Stimulated activated CD4-positive, alpha-beta T cell treated with anti-CD3 and anti-CD28 coated beads, Interleukin-1b, Interleukin-23, amount 100 ng/mL, for 48 hours (primary cell): ENCODE measurements around the gene CTNND2.

Experiments
- DNase-seq: peaks from one replicate; pipeline ENCODE4 v3.0.0-alpha.2; 2020

CTNND2 gene

GRCh38 chr5:11510889-11511288 lies 393.4 kb downstream of the CTNND2 start:
- no peak for DNase-seq

DNA sequence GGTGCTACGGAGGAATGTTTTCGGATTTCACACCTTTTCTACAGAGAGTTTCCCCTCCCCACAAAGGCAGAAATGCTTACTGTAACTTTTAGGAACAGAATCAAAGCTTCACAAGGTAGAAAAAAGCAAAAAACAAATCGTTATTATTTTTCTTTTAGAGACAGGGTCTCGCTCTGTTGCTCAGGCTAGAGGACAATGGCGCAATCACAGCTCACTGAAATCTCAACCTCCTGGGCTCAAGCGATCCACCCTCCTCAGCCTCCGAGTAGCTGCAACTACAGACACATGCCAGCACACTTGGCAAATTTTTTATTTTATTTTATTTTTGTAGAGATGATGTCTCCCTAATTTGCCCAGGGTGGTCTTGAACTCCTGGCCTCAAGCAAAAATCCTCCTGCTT lies 394.5 kb downstream of the CTNND2 start:
- DNase-seq: no peak

GRCh38 chr5:11507156-11507910 lies 396.9 kb downstream of the CTNND2 start:
- no peak for DNase-seq

- DNase-seq: no peak
These were observed 399.4 kb downstream of the CTNND2 start for GRCh38 chr5:11504886-11505193.

- no peak for DNase-seq
These were observed 400.0 kb downstream of the CTNND2 start for GRCh38 chr5:11504065-11504885.

DNA sequence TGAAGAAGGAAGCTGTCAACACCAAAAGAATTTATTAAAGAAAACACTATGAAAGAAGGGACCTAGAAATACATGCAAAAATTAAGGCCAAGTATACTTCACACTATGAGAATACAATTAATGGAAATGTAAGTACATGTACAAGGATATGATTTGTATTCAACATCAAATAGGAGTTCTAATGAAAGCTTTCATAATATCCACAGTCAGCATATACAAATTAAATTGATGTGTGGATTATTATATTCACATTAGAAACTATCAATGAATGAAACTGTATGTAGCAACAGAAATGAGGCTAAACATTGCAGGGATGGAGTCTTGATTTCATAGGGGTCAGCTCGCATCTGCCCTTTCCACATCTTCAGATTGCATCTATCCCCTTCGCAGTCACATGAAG lies 401.5 kb downstream of the CTNND2 start:
- no peak for DNase-seq

- no peak for DNase-seq
These were observed 406.6 kb downstream of the CTNND2 start for GRCh38 chr5:11497651-11498050.

- DNase-seq: no peak
These were observed 408.0 kb downstream of the CTNND2 start for GRCh38 chr5:11496137-11496719.

- DNase-seq: no peak
These were observed 409.9 kb downstream of the CTNND2 start for GRCh38 chr5:11494340-11494739.

DNA sequence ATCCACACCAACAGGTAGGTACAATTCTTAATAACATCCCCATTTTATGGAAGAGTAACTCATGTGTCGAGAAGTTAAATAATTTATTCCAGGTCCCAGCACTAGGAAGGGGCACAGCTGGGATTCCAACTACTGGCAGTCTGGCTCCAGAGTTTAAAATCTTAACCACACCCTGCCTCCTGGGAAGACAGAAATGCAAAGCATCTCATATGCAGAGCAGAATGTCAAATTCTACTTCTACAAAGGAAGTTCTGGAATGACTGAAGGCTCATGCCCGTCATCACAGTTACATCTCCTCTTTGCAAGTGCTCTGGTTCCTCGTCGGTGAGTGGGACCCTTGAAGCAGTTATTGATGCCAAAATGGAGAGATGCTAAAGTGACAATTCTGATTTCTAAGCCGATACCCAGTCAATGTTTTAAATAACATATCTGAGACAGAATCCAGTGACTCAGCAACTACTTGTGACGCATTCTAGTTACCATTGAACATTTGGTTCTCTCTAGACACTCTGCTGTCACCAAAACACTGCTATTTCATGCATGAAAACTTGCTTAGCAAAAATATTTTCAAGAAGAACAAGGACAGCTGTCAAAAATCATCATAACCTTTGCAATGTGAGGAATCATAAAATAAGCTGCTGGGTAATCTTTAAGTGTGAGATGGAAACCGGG lies 412.7 kb downstream of the CTNND2 start:
- DNase-seq: no peak

DNA sequence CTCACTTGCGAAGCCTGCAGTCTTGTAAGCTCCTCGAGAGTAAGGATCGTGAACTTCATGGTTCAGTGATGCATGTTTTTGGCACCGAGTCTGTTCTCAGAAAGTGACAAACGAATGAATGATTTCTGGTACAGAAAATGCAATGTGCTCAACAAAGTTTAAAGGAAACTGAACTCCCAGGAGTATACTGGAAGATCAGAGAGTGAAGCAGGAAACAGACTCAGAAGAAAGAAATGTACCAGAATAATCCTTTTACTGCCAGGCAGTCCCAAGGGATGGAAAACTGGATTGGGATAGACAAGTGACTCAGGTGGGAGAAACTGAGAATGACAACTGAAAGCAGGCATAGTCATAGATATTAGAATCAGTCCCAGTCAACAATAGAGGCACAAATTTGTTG lies 420.6 kb downstream of the CTNND2 start:
- no peak for DNase-seq

DNA sequence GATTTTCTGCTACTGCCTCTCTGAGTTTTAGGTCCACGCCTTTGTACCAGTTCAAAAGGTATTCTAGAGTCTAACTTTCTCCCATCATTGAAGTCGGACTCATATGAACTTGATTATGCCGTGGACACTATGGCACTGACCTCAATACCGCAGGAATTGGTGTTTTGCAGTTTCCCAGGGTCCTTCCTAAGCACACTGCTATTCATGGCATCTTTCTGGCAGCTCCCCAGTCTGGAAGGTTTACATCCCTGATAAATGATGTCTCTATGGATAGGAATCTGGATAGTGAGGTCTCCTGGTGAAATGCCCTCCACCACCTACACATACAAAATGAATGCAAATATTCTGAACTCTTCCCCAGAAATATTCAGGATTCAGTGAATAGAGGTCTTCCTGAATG lies 422.2 kb downstream of the CTNND2 start:
- no peak for DNase-seq

DNA sequence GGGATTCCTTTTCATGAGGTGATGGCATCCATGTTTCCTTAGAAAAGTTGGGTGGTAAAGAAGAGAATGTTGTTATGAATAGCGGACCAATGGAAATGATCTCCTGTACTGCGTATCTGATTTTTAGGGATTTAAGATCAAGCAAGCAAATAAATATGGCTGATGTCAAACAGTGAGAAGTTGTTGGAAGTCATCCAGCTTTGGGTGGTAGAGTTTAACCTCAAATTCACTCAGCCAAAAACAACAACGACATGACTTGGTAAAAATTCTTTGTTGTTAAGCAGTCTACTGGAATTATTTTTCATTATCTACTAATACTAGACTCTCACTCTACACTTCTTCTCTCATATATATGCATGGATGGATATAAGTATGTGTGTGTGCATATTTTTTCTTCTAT lies 426.5 kb downstream of the CTNND2 start:
- DNase-seq: no peak

DNA sequence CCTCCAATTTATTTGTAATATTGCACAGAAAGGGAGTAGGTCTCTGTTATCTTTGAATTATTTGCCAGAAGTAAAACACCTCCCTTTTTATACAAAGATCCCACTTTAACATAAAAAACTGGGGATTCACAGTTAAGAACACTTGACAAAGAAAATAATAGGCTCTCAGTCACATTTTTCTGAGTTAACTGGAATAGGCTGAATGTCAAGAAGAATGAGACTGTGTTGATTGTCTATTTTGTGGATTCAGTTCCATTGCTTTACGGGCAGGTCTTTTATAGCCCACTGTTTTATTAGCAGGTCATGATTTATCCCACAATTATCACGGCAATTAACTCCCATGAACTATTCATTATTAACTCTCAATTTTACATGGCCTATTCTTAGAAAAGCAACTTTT lies 427.4 kb downstream of the CTNND2 start:
- no peak for DNase-seq

DNA sequence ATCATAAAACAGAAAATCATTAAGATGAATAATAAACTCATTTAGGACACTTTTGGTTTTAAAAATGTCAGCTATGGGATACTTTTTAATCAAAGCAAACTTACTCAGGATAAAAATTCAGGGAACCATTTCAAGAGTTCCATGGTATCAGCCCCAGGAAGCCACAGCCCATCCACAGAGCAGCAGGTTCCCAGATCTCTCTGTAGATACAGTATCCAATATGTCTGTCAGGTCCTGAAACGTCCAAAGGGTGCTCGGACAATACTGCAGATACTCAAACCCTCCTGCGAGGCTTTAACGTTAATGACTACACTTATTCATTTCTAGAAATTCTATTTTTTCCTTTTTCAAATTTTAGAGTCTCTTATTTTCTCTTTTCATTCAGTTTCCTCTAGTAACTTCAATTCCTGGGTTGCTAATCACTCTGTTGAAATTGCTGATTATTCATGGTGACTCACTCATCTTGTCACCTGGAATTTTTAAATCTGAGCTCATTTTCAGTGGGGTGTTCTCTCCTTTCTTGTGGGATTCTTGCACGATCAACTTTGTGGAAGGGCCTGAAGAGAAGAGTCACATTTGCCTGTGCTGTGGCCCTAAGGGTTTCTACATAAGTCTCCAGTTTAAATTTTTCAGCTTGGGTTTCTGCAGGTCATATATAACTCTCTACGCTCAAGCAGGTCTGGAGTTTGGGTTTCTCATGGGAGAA lies 435.8 kb downstream of the CTNND2 start:
- DNase-seq: no peak

GRCh38 chr5:11467588-11467987 lies 436.7 kb downstream of the CTNND2 start:
- no peak for DNase-seq

DNA sequence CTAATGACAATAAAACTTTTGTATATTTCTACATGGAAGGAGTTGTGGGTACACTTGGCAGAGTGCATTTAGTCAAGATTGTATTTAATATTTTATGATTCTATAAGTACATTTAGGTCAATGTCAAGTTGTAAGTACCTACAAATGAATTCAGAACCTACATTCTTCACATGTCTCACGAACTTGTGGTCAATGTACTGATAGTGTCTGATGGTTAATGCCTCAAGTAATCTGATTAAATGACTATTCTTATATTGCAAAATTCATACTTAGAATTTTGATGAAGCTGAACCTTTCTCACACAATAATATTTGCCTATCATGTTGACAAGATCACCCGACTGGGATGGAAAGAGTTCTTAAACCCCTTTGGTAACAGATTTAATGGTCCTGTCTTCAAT lies 444.5 kb downstream of the CTNND2 start:
- no peak for DNase-seq

DNA sequence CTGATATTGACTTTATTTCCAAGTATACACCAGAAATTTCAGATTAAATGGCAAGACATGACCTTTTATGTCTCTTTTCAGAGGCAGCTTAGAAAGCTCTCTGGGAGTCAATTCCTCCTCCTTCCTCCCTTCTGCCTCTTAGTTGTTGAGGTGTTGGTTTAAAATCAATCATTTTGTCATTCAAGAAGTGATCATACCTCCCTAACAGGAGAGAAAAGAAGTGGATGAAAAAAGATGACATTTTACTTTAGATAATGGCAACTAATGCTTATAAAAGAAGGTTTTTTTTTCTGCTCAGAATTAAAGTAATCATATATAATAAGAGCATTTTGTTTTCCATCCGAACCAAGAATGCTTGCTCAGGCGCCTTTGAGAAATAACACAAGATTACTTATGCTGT lies 448.7 kb downstream of the CTNND2 start:
- no peak for DNase-seq

- DNase-seq: no peak
These were observed 451.4 kb downstream of the CTNND2 start for GRCh38 chr5:11452852-11453251.

DNA sequence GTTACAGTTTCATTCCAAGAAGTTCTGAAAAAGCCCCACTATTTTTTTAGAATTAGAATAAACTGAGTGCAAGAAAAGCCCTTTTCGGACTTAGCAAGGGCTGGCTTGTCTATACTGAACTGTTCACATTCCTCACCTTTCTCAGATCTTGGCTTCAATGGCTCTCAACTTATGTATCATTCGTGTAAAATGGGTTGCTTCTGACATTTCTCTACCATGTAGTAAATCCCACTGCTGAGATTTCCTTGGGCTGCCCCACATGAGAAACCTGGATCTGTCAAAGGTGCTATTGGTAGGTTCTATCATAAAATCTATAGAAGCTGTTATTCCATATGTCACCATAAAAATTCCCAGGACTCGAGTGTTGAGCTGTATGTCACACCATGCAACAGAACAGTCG lies 454.3 kb downstream of the CTNND2 start:
- DNase-seq: no peak

DNA sequence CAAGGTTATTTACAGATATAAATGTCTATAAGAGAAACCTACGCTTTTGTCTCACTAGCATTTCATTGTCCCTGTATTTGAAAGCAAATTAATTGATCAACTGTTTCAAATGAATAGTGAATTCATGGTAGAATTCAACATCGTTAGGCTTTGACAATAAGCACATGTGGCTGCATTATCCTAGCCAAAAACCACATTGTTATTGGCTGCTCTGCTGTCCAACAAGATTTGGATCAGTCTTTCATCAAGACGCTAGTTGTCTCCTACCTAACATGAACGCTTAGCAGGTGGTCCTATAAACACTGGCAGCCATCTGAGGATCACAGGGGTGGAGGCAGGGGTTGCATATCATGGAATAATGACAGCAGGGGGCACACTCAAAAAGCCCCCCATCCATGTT lies 455.0 kb downstream of the CTNND2 start:
- no peak for DNase-seq

DNA sequence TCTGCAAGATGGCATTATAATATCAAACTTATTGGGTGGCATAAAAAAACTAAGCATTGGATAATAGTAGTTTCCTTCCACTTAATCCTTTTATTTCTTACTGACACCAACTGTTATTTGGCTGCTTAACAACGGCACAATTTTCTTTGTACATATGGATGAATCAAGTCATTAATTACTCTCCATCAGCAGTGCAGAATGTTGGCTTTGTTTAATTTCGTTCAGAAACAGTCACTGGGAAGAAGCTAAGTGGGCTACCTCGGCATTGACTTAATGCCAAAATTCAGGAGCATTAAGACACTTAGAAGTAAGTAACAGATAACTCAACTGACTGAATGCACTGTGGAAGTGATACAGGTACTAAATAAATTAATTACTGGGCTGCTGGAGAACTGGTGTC lies 460.4 kb downstream of the CTNND2 start:
- DNase-seq: no peak

GRCh38 chr5:11432116-11432515 lies 472.1 kb downstream of the CTNND2 start:
- DNase-seq: no peak
